HG03342 (cell line): ENCODE measurements around the gene CEP83.

Experiments
- ATAC-seq: cut with Tn5 transposase; IDR thresholded peaks from one replicate; pipeline ENCODE4 v1.9.1; 2021; ENCODE audit warnings: mild to moderate bottlenecking, moderate library complexity; ENCODE audit not compliant: unreplicated experiment

CEP83 gene

GRCh38 chr12:94312378-94312777 is 147.3 kb downstream of the CEP83 start:
- no peak for ATAC-seq

- ATAC-seq, result peak; percentile 70
Observed at GRCh38 chr12:94309373-94309772, 150.3 kb downstream of the CEP83 start.

DNA sequence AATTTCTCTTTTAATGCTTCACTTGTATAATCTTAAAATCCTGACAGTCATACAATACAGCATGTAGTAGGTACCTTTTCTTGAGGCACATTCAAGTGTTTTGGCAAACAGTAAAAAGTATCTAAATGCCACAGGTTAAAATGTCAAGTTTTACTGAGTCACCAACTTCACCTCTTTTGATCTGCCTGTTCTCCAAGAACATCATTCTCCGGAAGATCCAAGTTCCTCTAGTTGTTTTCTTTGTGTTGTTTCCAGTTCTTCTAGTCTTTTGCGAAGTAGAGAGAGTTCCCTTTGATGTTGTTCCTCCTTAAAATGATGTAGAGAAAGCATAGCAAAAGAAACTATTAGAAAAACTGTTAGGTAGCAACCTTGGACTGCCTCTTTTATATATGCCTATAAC is 151.1 kb downstream of the CEP83 start:
- no peak for ATAC-seq

DNA sequence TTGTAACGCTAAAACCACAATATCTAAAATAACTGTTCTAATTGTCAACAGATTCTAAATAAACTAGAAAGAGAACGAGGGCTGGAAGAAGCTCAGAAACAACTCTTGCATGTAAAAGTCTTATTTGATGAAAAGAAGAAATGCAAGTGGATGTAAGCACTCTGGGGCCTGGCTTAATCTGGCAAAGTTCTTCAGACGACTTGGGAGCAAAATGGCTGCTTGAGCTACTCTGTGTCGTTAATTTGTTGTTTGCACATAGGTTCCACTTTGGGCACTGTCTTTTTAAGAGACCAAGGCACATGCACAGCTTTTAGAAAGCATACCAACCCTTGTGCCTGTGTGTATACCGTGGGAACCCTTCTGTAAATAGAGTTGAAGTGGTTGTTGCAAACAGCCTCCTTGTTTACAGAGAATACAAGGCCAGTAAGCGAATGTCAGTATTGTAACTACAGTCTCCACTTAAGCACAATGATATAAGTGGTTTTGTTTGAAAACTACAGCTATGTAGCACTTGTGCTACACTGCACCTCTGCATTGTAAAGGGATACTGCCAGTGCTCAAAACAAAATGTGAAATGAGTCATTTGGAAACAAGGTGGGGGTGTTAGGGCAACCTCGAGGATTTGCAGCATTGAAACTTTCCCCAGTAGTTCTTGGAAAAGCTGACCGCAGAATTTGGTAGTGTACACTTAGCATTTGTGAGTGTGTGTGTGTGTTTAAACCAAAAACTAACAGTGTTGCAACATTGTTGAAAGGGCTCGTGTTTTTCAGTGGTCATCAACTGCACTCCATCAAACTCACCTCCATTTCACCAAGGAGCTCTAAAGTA is 154.3 kb downstream of the CEP83 start:
- ATAC-seq, result peak; percentile 41

DNA sequence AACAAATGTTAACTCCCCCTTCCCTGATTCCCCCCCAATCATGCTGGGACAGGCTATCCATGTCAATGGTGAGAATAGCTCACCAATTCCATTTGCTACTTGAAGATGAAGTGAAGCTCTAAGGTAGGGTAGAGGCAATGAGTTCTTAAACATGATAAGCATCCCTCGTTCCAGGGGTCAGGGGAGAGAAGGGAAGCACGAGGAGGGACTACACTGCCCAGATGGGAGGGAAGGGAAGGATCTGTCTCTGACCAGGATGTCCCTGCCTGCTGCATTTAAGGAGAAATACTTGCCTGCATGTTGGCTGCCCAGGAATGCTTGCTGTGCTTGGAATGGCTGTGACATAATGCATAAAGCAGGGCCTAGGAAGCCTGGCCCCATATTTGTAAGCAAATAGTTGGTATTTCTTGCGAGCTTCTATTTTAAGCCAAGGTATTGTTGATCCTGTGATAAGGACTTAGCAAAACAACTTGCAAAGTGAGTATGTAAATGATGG is 155.1 kb downstream of the CEP83 start:
- ATAC-seq, result no peak

DNA sequence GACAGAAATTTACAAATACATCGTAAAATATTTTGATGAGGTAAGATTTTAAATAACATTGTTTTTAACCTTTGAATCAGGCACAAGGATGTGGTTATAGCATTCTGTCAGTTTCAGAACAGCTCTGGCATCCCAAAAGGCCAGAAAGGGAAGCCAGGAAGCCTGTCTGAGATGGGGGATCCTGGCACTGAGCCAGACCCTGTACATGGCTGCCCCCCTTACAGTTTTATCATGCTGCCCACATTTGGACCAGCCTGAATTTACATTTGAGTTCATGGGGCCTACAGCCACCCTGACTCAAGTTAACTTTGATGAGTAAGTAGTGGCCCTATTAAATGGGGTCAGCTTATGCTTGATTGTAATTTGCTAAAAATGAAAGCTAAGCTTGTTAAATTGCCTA is 155.7 kb downstream of the CEP83 start:
- ATAC-seq, result no peak

- no peak for ATAC-seq
Observed at GRCh38 chr12:94299846-94300245, 159.8 kb downstream of the CEP83 start.

DNA sequence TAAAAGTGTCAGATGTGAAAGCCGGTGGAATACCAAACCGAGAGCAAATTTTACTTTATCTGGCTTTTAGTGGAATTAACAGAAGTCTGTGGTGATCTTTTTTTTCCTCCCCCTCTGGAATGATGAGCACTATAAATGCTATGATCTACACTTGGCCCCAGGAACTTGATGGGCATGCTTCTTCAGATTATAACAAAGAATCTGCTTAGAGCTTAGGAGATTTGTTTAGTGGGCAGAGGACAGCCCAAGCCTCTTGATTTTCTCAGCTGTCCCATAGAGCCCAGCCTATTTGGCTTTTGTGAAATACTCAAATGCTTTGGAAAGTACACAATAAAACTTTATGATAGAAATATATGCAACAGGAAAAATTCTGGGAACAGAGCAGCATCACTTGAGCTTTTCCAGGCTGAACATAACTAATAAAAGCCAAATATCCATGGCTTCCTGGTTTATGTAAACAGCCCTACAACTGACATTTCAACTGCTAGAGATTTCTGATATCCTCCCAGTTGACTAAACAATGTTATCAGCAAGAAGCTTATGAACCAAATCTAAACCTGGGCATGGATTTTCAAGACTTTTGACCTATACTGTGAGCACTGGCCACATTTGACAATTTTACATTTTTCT is 161.7 kb downstream of the CEP83 start:
- no peak for ATAC-seq

DNA sequence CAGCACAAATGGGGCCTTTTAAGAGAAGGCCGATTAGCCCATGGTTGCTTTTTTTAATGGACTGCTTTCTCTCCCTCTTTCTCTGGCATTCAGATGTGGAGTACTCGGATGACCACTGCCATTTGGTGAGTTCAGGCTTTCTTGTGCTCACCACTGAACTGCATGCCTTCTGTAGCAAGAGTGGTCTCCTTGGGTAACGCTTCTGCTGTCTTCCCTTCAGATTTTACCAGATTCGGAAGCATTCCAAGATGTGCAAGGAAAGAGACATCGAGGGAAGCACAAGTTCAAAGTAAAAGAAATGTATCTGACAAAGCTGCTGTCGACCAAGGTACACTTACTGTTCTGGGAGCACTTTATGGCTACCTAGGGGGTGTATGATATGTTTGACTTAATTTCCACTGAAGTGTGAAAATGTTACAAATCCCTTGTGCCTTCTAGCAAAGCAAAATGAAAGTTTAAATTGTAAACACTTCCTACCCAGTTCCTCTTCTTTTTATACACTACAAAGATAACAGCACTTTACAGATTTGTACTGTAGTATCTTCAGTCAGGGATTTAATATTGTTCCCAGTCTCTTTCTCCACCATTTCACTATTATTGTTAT is 162.5 kb downstream of the CEP83 start:
- ATAC-seq, result no peak

DNA sequence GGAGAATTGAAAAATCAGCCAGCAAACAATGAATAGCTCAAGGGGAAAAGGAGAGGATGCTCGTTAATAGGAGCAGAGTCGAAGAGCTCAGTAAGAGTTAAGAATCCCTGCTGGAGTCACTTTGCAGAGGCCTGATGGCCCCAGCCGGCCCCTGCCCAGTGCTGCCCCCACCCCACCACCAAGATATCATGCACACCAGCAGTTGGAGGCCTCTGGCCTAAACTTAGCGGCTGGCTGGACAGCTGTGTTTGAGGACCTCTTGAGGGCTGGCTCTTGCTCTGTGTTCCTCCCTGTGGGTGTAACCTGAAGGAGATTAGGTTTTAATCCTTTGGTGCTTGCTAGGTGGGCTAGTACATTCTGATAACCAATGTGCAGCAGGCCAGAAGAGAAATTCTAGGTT is 169.3 kb downstream of the CEP83 start:
- no peak for ATAC-seq

DNA sequence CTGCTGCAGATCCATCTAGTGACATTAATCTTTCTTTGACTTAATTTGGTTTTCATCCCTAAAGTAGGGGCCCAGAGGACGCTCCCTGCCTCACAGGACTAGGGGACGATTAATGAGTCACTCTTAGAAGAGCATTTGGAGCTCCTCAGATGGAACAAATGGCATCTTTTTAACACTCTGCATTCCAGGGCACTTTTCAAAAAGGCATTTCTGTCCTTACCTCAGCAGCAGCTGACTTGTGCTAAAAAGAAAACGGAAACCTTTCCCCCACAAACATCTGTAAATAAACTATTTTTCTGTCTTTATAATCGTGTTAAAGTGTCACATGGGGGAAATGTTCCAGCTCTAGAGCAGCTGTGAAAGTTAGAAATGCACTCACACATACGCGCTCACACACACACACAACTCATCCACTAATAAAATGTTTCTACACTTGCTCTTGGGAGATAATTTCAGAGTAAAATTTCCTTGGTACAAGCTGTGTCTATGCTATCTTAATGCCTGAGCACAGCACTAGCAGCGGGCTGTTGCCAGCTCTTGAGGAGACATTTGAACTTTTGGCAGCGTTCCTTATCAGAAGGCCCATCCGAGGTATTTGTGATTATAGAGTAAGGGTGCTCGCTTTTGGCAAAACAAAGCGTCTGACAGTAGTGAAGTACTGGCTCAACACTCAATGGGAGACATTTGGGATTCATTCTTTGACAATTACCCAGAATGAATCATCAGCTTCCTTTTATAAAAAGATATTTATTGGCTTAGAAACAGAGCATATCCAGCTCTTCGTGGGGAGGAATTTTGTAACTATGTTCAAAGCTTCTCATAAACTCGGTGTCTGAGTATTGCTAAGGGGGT is 170.0 kb downstream of the CEP83 start:
- ATAC-seq, result no peak

GRCh38 chr12:94287245-94287628 is 172.4 kb downstream of the CEP83 start:
- ATAC-seq, result no peak

- no peak for ATAC-seq
Observed at GRCh38 chr12:94286583-94287244, 173.0 kb downstream of the CEP83 start.

DNA sequence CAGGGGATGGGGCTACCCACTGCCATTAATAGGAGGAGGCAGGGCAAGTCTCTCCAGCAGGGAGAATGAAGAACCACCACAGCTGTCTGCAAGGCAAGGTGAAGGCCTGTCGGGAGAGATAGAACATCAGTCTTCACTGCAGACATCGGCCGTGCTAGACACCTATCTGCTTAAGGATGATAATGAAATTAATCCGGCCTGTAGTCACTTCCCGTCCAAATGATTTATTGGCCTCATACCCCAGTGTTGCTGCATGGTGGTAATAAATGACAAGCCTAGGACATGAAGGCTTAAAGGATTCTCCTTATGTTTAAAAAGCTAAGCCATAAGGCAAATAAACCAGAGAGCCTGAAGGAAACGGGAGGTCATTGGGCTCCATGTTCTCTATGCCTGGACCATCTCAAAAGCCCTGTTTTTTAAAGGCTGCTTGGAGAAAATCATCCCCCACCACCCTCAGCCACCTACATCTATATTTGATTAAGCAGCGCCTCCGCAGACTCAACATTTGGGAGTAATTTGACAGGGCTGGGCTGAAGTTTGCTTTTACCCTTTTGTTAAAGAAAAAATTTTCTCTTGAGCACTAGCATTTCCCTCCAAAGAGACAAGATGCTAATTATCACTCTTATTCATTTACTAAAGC is 173.6 kb downstream of the CEP83 start:
- ATAC-seq, result no peak

- ATAC-seq, result no peak
Observed at GRCh38 chr12:94284859-94285258, 174.8 kb downstream of the CEP83 start.

DNA sequence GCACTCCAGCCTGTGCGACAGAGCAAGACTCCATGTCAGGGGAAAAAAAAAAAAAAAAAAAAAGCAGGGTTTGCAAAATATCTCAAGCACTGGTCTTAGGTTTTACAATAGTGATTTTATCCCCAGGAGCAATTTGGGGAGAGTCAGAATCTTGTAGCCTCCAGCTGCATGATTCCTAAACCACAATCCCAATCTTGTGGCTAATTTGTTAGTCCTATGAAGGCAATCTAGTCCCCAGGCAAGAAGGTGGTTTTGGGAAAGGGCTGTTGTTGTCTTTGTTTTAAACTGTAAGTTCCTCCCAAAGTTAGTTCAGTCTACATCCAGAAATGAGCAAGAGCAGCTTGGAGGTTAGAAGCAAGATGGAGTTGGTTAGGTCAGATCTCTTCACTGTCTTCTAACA is 175.6 kb downstream of the CEP83 start:
- no peak for ATAC-seq

DNA sequence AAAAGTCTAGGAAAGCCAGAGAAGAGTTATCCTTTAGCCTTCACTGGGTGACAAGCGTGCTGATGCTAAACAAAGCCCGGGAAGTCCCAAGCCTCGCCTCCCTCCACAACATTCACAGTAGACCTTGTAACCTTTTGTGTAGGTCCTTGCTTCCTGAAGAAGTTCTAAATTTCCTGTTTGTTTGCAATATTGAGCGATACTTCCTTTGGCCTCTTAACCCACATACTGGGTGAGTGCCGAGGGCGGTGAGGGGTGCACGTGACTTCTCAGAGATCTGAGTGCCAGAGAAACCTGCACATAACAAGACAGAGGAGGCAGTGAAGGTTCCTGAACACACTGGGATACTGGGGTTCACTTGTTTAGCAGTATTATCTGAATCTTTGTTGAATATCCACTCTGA is 177.0 kb downstream of the CEP83 start:
- ATAC-seq, result no peak

GRCh38 chr12:94280063-94280462 is 179.6 kb downstream of the CEP83 start:
- no peak for ATAC-seq

DNA sequence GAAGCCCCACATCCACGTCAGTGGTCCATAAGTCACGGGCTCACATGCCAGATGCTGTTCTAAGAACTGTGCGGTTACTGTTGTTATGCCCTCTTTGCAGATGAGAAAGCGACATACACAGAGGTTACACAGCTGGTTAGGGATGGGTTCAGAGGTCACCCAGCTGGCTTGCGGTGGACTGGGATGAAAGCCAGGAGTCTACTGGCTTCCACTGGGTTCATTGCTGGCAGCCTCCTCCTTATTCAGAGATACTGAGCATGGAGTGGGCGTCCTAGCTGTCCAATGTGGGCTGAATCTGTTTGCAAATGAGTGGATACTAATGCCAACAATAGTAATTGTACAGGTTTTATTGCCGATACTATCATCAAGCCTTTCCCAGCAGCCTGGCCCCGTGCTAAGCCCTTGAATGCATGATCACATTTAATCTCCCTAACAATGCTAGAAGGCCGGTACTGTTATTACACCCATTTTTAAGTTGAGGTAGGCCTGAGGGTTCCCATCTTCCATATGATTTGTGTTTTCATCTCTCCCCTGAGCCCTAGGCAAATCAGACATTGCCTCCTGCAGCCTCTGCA is 182.2 kb downstream of the CEP83 start:
- ATAC-seq, result no peak

DNA sequence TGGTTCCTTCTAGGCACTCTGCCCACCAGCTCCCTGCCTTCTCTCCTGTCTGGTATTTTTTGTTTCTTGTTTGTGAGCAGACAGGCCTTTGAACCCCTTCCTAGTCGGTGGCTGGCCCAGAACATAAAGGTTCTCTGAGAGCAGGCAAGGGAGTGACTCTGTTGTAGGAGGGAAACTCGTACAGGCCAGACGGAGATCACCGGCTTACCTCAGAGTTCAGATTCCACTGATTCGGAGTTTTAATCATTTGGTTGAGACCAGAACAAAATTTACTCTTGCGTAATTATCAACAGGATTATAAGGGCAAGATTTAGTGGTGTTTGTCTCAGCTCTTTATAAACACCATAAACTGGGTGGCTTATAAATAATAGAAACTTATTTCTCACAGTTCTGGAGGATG is 182.9 kb downstream of the CEP83 start:
- ATAC-seq, result no peak
